SK-N-SH (cell line): ENCODE data around the gene WDR87.

Experiments
- CTCF ChIP-seq: fragments of 200-600 bp; sonication (generic); IDR thresholded peaks from 2 replicates; pipeline ENCODE4 v1.6.1; 2017; ENCODE audit warnings: antibody characterized with exemption, mild to moderate bottlenecking, moderate library complexity
- ELF1 ChIP-seq: IDR thresholded peaks from 2 replicates; pipeline ENCODE4 v1.4.0; 2012
- FOXJ3 ChIP-seq: sonication (generic); formaldehyde crosslinking; IDR thresholded peaks from 2 replicates; pipeline ENCODE4 v1.5.1; 2020; ENCODE audit warnings: mild to moderate bottlenecking, missing genetic modification reagents
- GATA2 ChIP-seq: sonication (generic); formaldehyde crosslinking; IDR thresholded peaks from 2 replicates; pipeline ENCODE4 v1.5.0; 2020; ENCODE audit warnings: mild to moderate bottlenecking, missing genetic modification reagents
- MAX ChIP-seq: IDR thresholded peaks from 2 replicates; pipeline ENCODE4 v1.4.0; 2012; ENCODE audit warnings: low read depth
- MXI1 ChIP-seq: IDR thresholded peaks from 2 replicates; pipeline ENCODE4 v1.6.1; 2012; ENCODE audit warnings: mild to moderate bottlenecking, low read depth, low read length, improper control_type of control experiment
- POLR2AphosphoS5 ChIP-seq: IDR thresholded peaks from 2 replicates; pipeline ENCODE4 v1.6.1; 2012; ENCODE audit warnings: low read depth, low read length
- RAD21 ChIP-seq: IDR thresholded peaks from 2 replicates; pipeline ENCODE4 v1.6.1; 2012; ENCODE audit warnings: mild to moderate bottlenecking, low read length
- REST ChIP-seq: IDR thresholded peaks from 2 replicates; pipeline ENCODE4 v1.6.1; 2012; ENCODE audit warnings: mild to moderate bottlenecking, low read depth, low read length, moderate library complexity
- TCF12 ChIP-seq: IDR thresholded peaks from 2 replicates; pipeline ENCODE4 v1.4.0; 2012
- USF2 ChIP-seq: fragments of 150-350 bp; IDR thresholded peaks from 2 replicates; pipeline ENCODE4 v1.6.1; 2017; ENCODE audit warnings: antibody characterized with exemption, low read length, low read depth, borderline replicate concordance
- ZBTB33 ChIP-seq: IDR thresholded peaks from 2 replicates; pipeline ENCODE4 v1.4.0; 2012; ENCODE audit warnings: low read depth, borderline replicate concordance

- no peak for TF ChIP-seq CTCF
- no peak for TF ChIP-seq ZBTB33
- TF ChIP-seq GATA2 (CRISPR knock-in tag) = no peak
- TF ChIP-seq POLR2AphosphoS5 = no peak
- no peak for TF ChIP-seq MAX
- no peak for TF ChIP-seq USF2
- TF ChIP-seq ELF1 = no peak
- TF ChIP-seq MXI1 = no peak
- no peak for TF ChIP-seq REST
- no peak for TF ChIP-seq TCF12
- no peak for TF ChIP-seq RAD21
- TF ChIP-seq FOXJ3 = no peak
These were observed 3.3 kb downstream of the WDR87 start for GRCh38 chr19:37903096-37903495.
